H9 (cell line): Measurements from ENCODE around the gene NT5DC3. TPM values are rescaled to one million over a fixed set of nuclear protein-coding genes. Genes with fewer than 3 reads are reported as not detected.

Experiments used
- DNase-seq: peaks from one replicate; pipeline ENCODE4 v3.0.0-alpha.2; 2017
- H2AFZ ChIP-seq: one replicate; pipeline ENCODE4 v1.6.1; 2013; ENCODE audit warnings: mild to moderate bottlenecking, low read length, control low read depth, moderate library complexity
- H2AK5ac ChIP-seq: 2 replicates; pipeline ENCODE4 v1.6.1; 2013; ENCODE audit warnings: low read length, control low read depth, mixed read lengths; ENCODE audit not compliant: insufficient read length
- H2BK120ac ChIP-seq: one replicate; pipeline ENCODE4 v1.6.1; 2013; ENCODE audit warnings: low read depth, mild to moderate bottlenecking, low read length, control low read depth, inconsistent platforms; ENCODE audit not compliant: poor library complexity, severe bottlenecking
- H2BK12ac ChIP-seq: 2 replicates; pipeline ENCODE4 v1.6.1; 2013; ENCODE audit warnings: low read length, control low read depth, mixed read lengths, low read depth; ENCODE audit not compliant: insufficient read length
- H2BK15ac ChIP-seq: 2 replicates; pipeline ENCODE4 v1.6.1; 2013; ENCODE audit warnings: low read depth, low read length, control low read depth
- H2BK20ac ChIP-seq: one replicate; pipeline ENCODE4 v1.6.1; 2013; ENCODE audit warnings: low read depth, mild to moderate bottlenecking, low read length, control low read depth, inconsistent platforms; ENCODE audit not compliant: poor library complexity, severe bottlenecking
- H2BK5ac ChIP-seq: 2 replicates; pipeline ENCODE4 v1.6.1; 2013; ENCODE audit warnings: low read length, control low read depth, mixed read lengths; ENCODE audit not compliant: insufficient read length
- H3K14ac ChIP-seq: 2 replicates; pipeline ENCODE4 v1.6.1; 2013; ENCODE audit warnings: low read length, control low read depth; ENCODE audit not compliant: insufficient read depth
- H3K18ac ChIP-seq: 2 replicates; pipeline ENCODE4 v1.6.1; 2013; ENCODE audit warnings: low read depth, mild to moderate bottlenecking, mixed read lengths, low read length, control low read depth; ENCODE audit not compliant: insufficient read length
- H3K23ac ChIP-seq: 2 replicates; pipeline ENCODE4 v1.6.1; 2013; ENCODE audit warnings: low read length, control low read depth, mixed read lengths, low read depth; ENCODE audit not compliant: insufficient read length
- H3K23me2 ChIP-seq: 2 replicates; pipeline ENCODE4 v1.6.1; 2013; ENCODE audit warnings: low read depth, mild to moderate bottlenecking, mixed read lengths, low read length, control low read depth; ENCODE audit not compliant: insufficient read length, poor library complexity, severe bottlenecking
- H3K27ac ChIP-seq: 2 replicates; pipeline ENCODE4 v1.5.1; 2013; ENCODE audit warnings: low read length, control low read depth, mixed read lengths, low read depth; ENCODE audit not compliant: insufficient read length
- H3K27me3 ChIP-seq: 2 replicates; pipeline ENCODE4 v1.6.1; 2013; ENCODE audit warnings: low read length, control low read depth, inconsistent platforms; ENCODE audit not compliant: insufficient read depth
- H3K4ac ChIP-seq: 2 replicates; pipeline ENCODE4 v1.6.1; 2013; ENCODE audit warnings: low read depth, mild to moderate bottlenecking, control low read depth, inconsistent platforms, low read length, moderate library complexity
- H3K4me1 ChIP-seq: 2 replicates; pipeline ENCODE4 v1.6.1; 2013; ENCODE audit warnings: low read length, control low read depth, inconsistent platforms; ENCODE audit not compliant: insufficient read depth
- H3K4me2 ChIP-seq: 2 replicates; pipeline ENCODE4 v1.6.1; 2013; ENCODE audit warnings: low read length, control low read depth, mixed read lengths; ENCODE audit not compliant: insufficient read length, insufficient read depth
- H3K56ac ChIP-seq: 2 replicates; pipeline ENCODE4 v1.6.1; 2013; ENCODE audit warnings: low read depth, mild to moderate bottlenecking, mixed read lengths, low read length, control low read depth; ENCODE audit not compliant: insufficient read length
- H3K79me1 ChIP-seq: 2 replicates; pipeline ENCODE4 v1.6.1; 2013; ENCODE audit warnings: low read depth, mild to moderate bottlenecking, moderate library complexity, low read length, control low read depth, inconsistent platforms; ENCODE audit not compliant: insufficient read depth, poor library complexity, severe bottlenecking
- H3K79me2 ChIP-seq: 2 replicates; pipeline ENCODE4 v1.6.1; 2013; ENCODE audit warnings: low read length, control low read depth, inconsistent platforms; ENCODE audit not compliant: insufficient read depth
- H3K9ac ChIP-seq: 2 replicates; pipeline ENCODE4 v1.6.1; 2013; ENCODE audit warnings: low read length, control low read depth, mixed read lengths; ENCODE audit not compliant: insufficient read length; ENCODE audit errors: extremely low read depth
- H3K9me3 ChIP-seq: one replicate; pipeline ENCODE4 v1.6.1; 2013; ENCODE audit warnings: low read depth, low read length, inconsistent platforms; ENCODE audit not compliant: control insufficient read depth
- H3T11ph ChIP-seq: one replicate; pipeline ENCODE4 v1.6.1; 2013; ENCODE audit warnings: mild to moderate bottlenecking, low read length, control low read depth, inconsistent platforms
- H4K20me1 ChIP-seq: one replicate; pipeline ENCODE4 v1.6.1; 2013; ENCODE audit not compliant: control insufficient read depth, insufficient read length, insufficient read depth
- H4K5ac ChIP-seq: 2 replicates; pipeline ENCODE4 v1.6.1; 2013; ENCODE audit warnings: low read depth, mild to moderate bottlenecking, mixed read lengths, low read length, control low read depth; ENCODE audit not compliant: insufficient read length
- H4K8ac ChIP-seq: replicated peaks from 2 replicates; pipeline ENCODE4 v1.6.1; 2013; ENCODE audit warnings: low read length, control low read depth, mixed read lengths, low read depth; ENCODE audit not compliant: insufficient read length
- H4K91ac ChIP-seq: 2 replicates; pipeline ENCODE4 v1.6.1; 2013; ENCODE audit warnings: low read depth, mild to moderate bottlenecking, moderate library complexity, mixed read lengths, low read length, control low read depth; ENCODE audit not compliant: insufficient read length
- H3K27ac Mint-ChIP-seq, 3 experiments: 2 replicates in 2 of 3; 3 replicates in 1 of 3; pipeline ENCODE4 v1.8.0; 2020 to 2021; ENCODE audit warnings: mixed read lengths in 3 of 3, mild to moderate bottlenecking in 1 of 3, moderate library complexity in 1 of 3
- H3K27me3 Mint-ChIP-seq: 2 replicates; pipeline ENCODE4 v1.8.0; 2021; ENCODE audit warnings: low read depth, mild to moderate bottlenecking, moderate library complexity, mixed read lengths
- H3K36me3 Mint-ChIP-seq, 3 experiments: 2 replicates in 2 of 3; 3 replicates in 1 of 3; pipeline ENCODE4 v1.8.0; 2020 to 2021; ENCODE audit warnings: low read depth in 3 of 3, mixed read lengths in 3 of 3; ENCODE audit not compliant: insufficient read depth in 1 of 3
- H3K4me1 Mint-ChIP-seq, 2 experiments: 2 replicates each; pipeline ENCODE4 v1.8.0; 2020; ENCODE audit warnings: mixed read lengths in 2 of 2
- H3K4me3 Mint-ChIP-seq, 2 experiments: 2 replicates in 1 of 2; 3 replicates in 1 of 2; pipeline ENCODE4 v1.8.0; 2020 to 2021; ENCODE audit warnings: mild to moderate bottlenecking in 2 of 2, mixed read lengths in 2 of 2, moderate library complexity in 1 of 2
- H3K9me3 Mint-ChIP-seq, 2 experiments: 2 replicates in 1 of 2; 3 replicates in 1 of 2; pipeline ENCODE4 v1.8.0; 2020; ENCODE audit warnings: mild to moderate bottlenecking in 2 of 2, mixed read lengths in 2 of 2, moderate library complexity in 1 of 2
- WGBS: extraction: QIAGEN DNeasy Blood & Tissue Kit; methylation state at CpG from one replicate; pipeline ENCODE4 v1.1.7; 2013; ENCODE audit warnings: missing lambda C conversion rate, low lambda C conversion rate, mixed read lengths; ENCODE audit not compliant: insufficient read length; ENCODE audit errors: extremely low coverage; 5-methylcytosine and 5-hydroxymethylcytosine counted together
- total RNA-seq: library from RNA; stranded (reverse); gene quantifications from 2 replicates; pipeline ENCODE4 v1.2.1, GENCODE V29; 2021
- TF ChIP-seq, protein P1 (sequence below): fragments of 200-600 bp; sonication (generic); conservative IDR thresholded peaks from 3 replicates; pipeline ENCODE4 v1.8.0; 2021; ENCODE audit warnings: antibody characterized with exemption, mild to moderate bottlenecking

NT5DC3 gene
- total RNA-seq, 1 experiment from 2014 or later, result 13.6 TPM

GRCh38 chr12:103748875-103749274 lies 92.2 kb downstream of the NT5DC3 start:
- no peak overlapping the region for H2BK20ac ChIP-seq
- no peak overlapping the region for H3K27ac ChIP-seq
- H3T11ph ChIP-seq, result no peak overlapping the region
- H2AK5ac ChIP-seq, result no peak overlapping the region
- no peak overlapping the region; the same call in 1 of the 2 replicates for H2BK15ac ChIP-seq
- H3K27me3 Mint-ChIP-seq, result peaks cover 4% of the 10 kb centered on the region; the same call in 1 of the 2 replicates
- no peak overlapping the region for H4K8ac ChIP-seq
- H2AFZ ChIP-seq, result no peak overlapping the region
- no peak overlapping the region for H3K9ac ChIP-seq
- peak overlapping the region in 1 of 3 experiments; percentile 70; a peak in 1 of 7 replicates for H3K27ac Mint-ChIP-seq
- H3K79me1 ChIP-seq, result no peaks in the 10 kb centered on the region
- no peak overlapping the region for H2BK5ac ChIP-seq
- peaks cover 5% of the 10 kb centered on the region in 2 experiments for H3K4me1 Mint-ChIP-seq
- H3K9me3 ChIP-seq, result no peaks in the 10 kb centered on the region
- no CpG with 5 or more reads among the region's 12 CpGs for WGBS
- no peak overlapping the region; a peak in 1 of 5 replicates for H3K4me3 Mint-ChIP-seq
- no peak overlapping the region for H3K56ac ChIP-seq
- no peak overlapping the region for H3K4me2 ChIP-seq
- no peak overlapping the region for H3K4ac ChIP-seq
- TF ChIP-seq, protein P1, sequence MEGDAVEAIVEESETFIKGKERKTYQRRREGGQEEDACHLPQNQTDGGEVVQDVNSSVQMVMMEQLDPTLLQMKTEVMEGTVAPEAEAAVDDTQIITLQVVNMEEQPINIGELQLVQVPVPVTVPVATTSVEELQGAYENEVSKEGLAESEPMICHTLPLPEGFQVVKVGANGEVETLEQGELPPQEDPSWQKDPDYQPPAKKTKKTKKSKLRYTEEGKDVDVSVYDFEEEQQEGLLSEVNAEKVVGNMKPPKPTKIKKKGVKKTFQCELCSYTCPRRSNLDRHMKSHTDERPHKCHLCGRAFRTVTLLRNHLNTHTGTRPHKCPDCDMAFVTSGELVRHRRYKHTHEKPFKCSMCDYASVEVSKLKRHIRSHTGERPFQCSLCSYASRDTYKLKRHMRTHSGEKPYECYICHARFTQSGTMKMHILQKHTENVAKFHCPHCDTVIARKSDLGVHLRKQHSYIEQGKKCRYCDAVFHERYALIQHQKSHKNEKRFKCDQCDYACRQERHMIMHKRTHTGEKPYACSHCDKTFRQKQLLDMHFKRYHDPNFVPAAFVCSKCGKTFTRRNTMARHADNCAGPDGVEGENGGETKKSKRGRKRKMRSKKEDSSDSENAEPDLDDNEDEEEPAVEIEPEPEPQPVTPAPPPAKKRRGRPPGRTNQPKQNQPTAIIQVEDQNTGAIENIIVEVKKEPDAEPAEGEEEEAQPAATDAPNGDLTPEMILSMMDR, result no peak
- no peak overlapping the region for H2BK12ac ChIP-seq
- H4K20me1 ChIP-seq, result no peaks in the 10 kb centered on the region
- no peaks in the 10 kb centered on the region for H3K36me3 Mint-ChIP-seq
- H3K27me3 ChIP-seq, result no peaks in the 10 kb centered on the region; the same call in 1 of the 2 replicates
- no peaks in the 10 kb centered on the region for H3K79me2 ChIP-seq
- H3K23me2 ChIP-seq, result no peaks in the 10 kb centered on the region
- H4K91ac ChIP-seq, result no peak overlapping the region
- no peak overlapping the region for H2BK120ac ChIP-seq
- H3K4me1 ChIP-seq, result no peaks in the 10 kb centered on the region
- no peak overlapping the region for H3K18ac ChIP-seq
- DNase-seq, result no peak
- H4K5ac ChIP-seq, result no peak overlapping the region
- no peak overlapping the region for H3K14ac ChIP-seq
- no peaks in the 10 kb centered on the region for H3K9me3 Mint-ChIP-seq
- no peak overlapping the region for H3K23ac ChIP-seq
